CD4-positive, alpha-beta T cell treated with Interleukin-4 for 4 hours (primary cell): ENCODE measurements around the gene CHERP.

Source experiments
- DNase-seq: peaks from one replicate; pipeline ENCODE4 v3.0.0-alpha.2; 2020

Gene CHERP

GRCh38 chr19:16542045-16542909 lies at the start of gene CHERP:
TSS of gene CHERP (minus strand) at chr19:16542437. CDS start at chr19:16542378, 59 bp downstream.
- peak; percentile 93 for DNase-seq

- no peak for DNase-seq
These were observed 48.9 kb upstream of the CHERP start for GRCh38 chr19:16590876-16591802.

GRCh38 chr19:16589917-16590316 lies 47.7 kb upstream of the CHERP start:
- DNase-seq: no peak

- DNase-seq: no peak
These were observed 46.8 kb upstream of the CHERP start for GRCh38 chr19:16588824-16589577.

GRCh38 chr19:16587833-16588823 lies 45.9 kb upstream of the CHERP start:
- peak; percentile 58 for DNase-seq

GRCh38 chr19:16586991-16587832 lies 45.0 kb upstream of the CHERP start:
- peak; percentile 84 for DNase-seq

- DNase-seq: no peak
These were observed 44.2 kb upstream of the CHERP start for GRCh38 chr19:16586477-16586871.

GRCh38 chr19:16585808-16586476 lies 43.7 kb upstream of the CHERP start:
- DNase-seq: peak; percentile 56

GRCh38 chr19:16585094-16585801 lies 43.0 kb upstream of the CHERP start:
- no peak for DNase-seq

- peak; percentile 96 for DNase-seq
These were observed 42.2 kb upstream of the CHERP start for GRCh38 chr19:16584248-16585093.

GRCh38 chr19:16582486-16583261 lies 40.4 kb upstream of the CHERP start:
- no peak for DNase-seq

- no peak for DNase-seq
These were observed 39.7 kb upstream of the CHERP start for GRCh38 chr19:16581971-16582343.

GRCh38 chr19:16581145-16581970 lies 39.1 kb upstream of the CHERP start:
- DNase-seq: no peak

GRCh38 chr19:16579381-16579780 lies 37.1 kb upstream of the CHERP start:
- DNase-seq: no peak

- no peak for DNase-seq
These were observed 35.3 kb upstream of the CHERP start for GRCh38 chr19:16577531-16577985.

GRCh38 chr19:16576690-16577530 lies 34.7 kb upstream of the CHERP start:
- no peak for DNase-seq
